Measurements from ENCODE around the gene NEK7. TPM values are rescaled to one million over a fixed set of nuclear protein-coding genes. Genes with fewer than 3 reads are reported as not detected.

NEK7 gene
- total and polyA plus RNA-seq, 9 of the 15 experiments (the other 6 are each of a cell fraction or from before 2014, with no cell fraction given): 8.5 to 37.3 (median 27.7) TPM

GRCh38 chr1:198363625-198364151 lies 206.9 kb downstream of the NEK7 start:
- WGBS (ENCODE audit: insufficient coverage, low coverage, missing lambda C conversion rate): 9% methylated on average over 3 of the region's 3 CpGs

More at GRCh38 chr1:198363625-198364151, 206.9 kb downstream of the NEK7 start:
- in situ Hi-C loops (cut with MboI): no loop called here
- FAIRE-seq: no peak
- Histone ChIP-seq H4K20me1 (replicated peaks; ENCODE audit: control insufficient read depth, insufficient read depth, low read length) (no peaks in the 10 kb centered on the region), H3K4me2 (ENCODE audit: insufficient read depth, low read length) (no peak overlapping the region), H3K9me1 (ENCODE audit: control insufficient read depth, insufficient read depth, low read length) (no peaks in the 10 kb centered on the region), H2AFZ (ENCODE audit: low read depth, low read length) (no peak overlapping the region), H3K4me3 (no peak overlapping the region), H3K36me3 (ENCODE audit: control insufficient read depth, insufficient read depth, low read length) (no peaks in the 10 kb centered on the region), H3K9ac (ENCODE audit: insufficient read depth in 1 of 2, low read depth in 2 of 2, low read length in 2 of 2) (no peak overlapping the region), H3K4me1 (replicated peaks in 1 of 2; ENCODE audit: control insufficient read depth in 2 of 2, insufficient read depth in 2 of 2, low read length in 2 of 2) (no peaks in the 10 kb centered on the region), H3K79me2 (ENCODE audit: control insufficient read depth, insufficient read depth, low read length) (no peaks in the 10 kb centered on the region), H3K9me3 (replicated peaks; ENCODE audit: control insufficient read depth, insufficient read depth, low read depth, low read length) (no peaks in the 10 kb centered on the region), H3K27me3 (ENCODE audit: control insufficient read depth in 2 of 2, insufficient read depth in 2 of 2, low read length in 2 of 2) (no peaks in the 10 kb centered on the region), H3K27ac (ENCODE audit: extremely low read depth, low read depth, low read length) (no peak overlapping the region)
- TF ChIP-seq SMC3 (conservative IDR thresholded peaks at IDR 0.05; ENCODE audit: insufficient read depth, low read depth, low read length): no peak
- no peak for TF ChIP-seq HDGF (IDR thresholded peaks at IDR 0.05)
- no peak for TF ChIP-seq NEUROD1 (IDR thresholded peaks at IDR 0.05; ENCODE audit: borderline replicate concordance, low read depth, low read length, partially characterized antibody)
- TF ChIP-seq KLF10 (CRISPR knock-in tag; IDR thresholded peaks at IDR 0.05): no peak
- no peak for TF ChIP-seq ZNF77 (CRISPR knock-in tag; IDR thresholded peaks at IDR 0.05)
- TF ChIP-seq SMAD1 (IDR thresholded peaks at IDR 0.05; ENCODE audit: low read depth, low read length, partially characterized antibody): no peak
- no peak for TF ChIP-seq PHB (CRISPR knock-in tag; IDR thresholded peaks at IDR 0.05)
- no peak for TF ChIP-seq USF1 (CRISPR knock-in tag; IDR thresholded peaks at IDR 0.05)
- TF ChIP-seq MCM3 (IDR thresholded peaks at IDR 0.05): no peak
- no peak for TF ChIP-seq BMI1 (IDR thresholded peaks at IDR 0.05; ENCODE audit: low read length)
- TF ChIP-seq PHB2 (IDR thresholded peaks at IDR 0.05; ENCODE audit: low read depth): no peak
- no peak for TF ChIP-seq CBX5 (IDR thresholded peaks at IDR 0.05; ENCODE audit: borderline replicate concordance, low read depth)
- no peak for TF ChIP-seq ARNT (IDR thresholded peaks at IDR 0.05)
- no peak for ATAC-seq
- no peak for DNase-seq (ENCODE audit: extremely low read depth in 1 of 4, low spot score in 3 of 4)
- intact Hi-C loops (cut with micrococcal nuclease): no loop called here
- ChIA-PET CTCF (ENCODE audit: low intra/inter-chr PET ratio) (no interaction called here), POLR2A (no interaction called here)
- no TSS peak for BruUV-seq (replicated peaks)
